Activated naive CD4-positive, alpha-beta T cell treated with anti-CD3 and anti-CD28 coated beads for 36 hours (primary cell): ENCODE measurements around the gene ASB3. TPM values are rescaled to one million over a fixed set of nuclear protein-coding genes. Genes with fewer than 3 reads are reported as not detected.
"Not testable (repeated sequence)": the region's sequence is repeated elsewhere in the genome, so short reads cannot be mapped to it uniquely, and the experiment has no call there.

Experiments used
- CTCF ChIA-PET: fragments of 350-600 bp; sonication (Branson Sonifier 250); formaldehyde crosslinking; loops from one replicate; lab custom pipeline; 2021; ENCODE audit warnings: antibody characterized with exemption; lab: Charles Lee
- DNase-seq: peaks from one replicate; pipeline ENCODE4 v3.0.0-alpha.2; 2020
- H3K27ac Mint-ChIP-seq: one replicate; pipeline ENCODE4 v1.8.0; 2021; ENCODE audit warnings: mild to moderate bottlenecking, mixed read lengths
- H3K27me3 Mint-ChIP-seq: one replicate; pipeline ENCODE4 v1.8.0; 2021; ENCODE audit warnings: low read depth, mixed read lengths
- H3K36me3 Mint-ChIP-seq: one replicate; pipeline ENCODE4 v1.8.0; 2021; ENCODE audit warnings: low read depth, mixed read lengths
- H3K4me1 Mint-ChIP-seq: one replicate; pipeline ENCODE4 v1.8.0; 2021; ENCODE audit warnings: low read depth, mixed read lengths
- H3K4me3 Mint-ChIP-seq: one replicate; pipeline ENCODE4 v1.8.0; 2021; ENCODE audit warnings: mild to moderate bottlenecking, moderate library complexity, mixed read lengths
- H3K9me3 Mint-ChIP-seq: one replicate; pipeline ENCODE4 v1.8.0; 2021; ENCODE audit warnings: mixed read lengths
- intact Hi-C: fragments of 100-400 bp; cut with micrococcal nuclease; formaldehyde crosslinking; loops from one replicate; pipeline ENCODE4 v1.15.1; 2023
- total RNA-seq, 2 experiments: library from RNA; stranded (reverse); gene quantifications; one replicate each; pipeline ENCODE4 v1.2.3, GENCODE V29; 2021

Gene ASB3
- total RNA-seq, 2 experiments from 2014 or later: 17.2 to 19.1 TPM

- Mint-ChIP-seq H3K36me3 (peaks cover 32% of the 10 kb centered on the region), H3K4me1 (peaks cover 11% of the 10 kb centered on the region)
- H3K9me3 Mint-ChIP-seq, H3K27me3 Mint-ChIP-seq, intact Hi-C loops, H3K27ac Mint-ChIP-seq, CTCF ChIA-PET, H3K4me3 Mint-ChIP-seq, DNase-seq: not testable (repeated sequence)
Measured at GRCh38 chr2:53720944-53721343, 65.8 kb downstream of the ASB3 start.

DNA sequence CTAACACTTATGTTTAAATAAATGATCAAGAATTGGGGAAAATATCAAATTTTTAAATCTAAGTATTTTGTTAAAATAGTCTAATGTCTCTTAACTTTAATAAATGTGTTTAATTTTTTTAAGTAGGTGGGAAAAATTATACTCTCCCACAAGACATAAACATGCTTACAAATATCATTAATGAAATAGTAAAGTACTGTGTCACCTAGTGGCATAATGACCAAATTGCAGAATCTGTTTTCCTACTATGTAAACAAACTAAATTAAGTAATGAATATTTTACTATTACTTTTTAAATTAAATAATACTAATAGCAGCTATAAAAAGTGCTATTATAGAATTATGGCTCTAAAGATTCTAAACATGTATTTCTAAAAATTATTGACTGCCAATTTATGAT lies 71.2 kb downstream of the ASB3 start:
- Mint-ChIP-seq H3K4me3 (no peak overlapping the region), H3K36me3 (peaks cover 43% of the 10 kb centered on the region), H3K4me1 (no peaks in the 10 kb centered on the region), H3K27ac (no peak overlapping the region), H3K9me3 (peaks cover 4% of the 10 kb centered on the region), H3K27me3 (no peaks in the 10 kb centered on the region)
- CTCF ChIA-PET: no interaction called here
- DNase-seq: no peak
- intact Hi-C loops: no loop called here

GRCh38 chr2:53711271-53711780 lies 75.4 kb downstream of the ASB3 start:
- H3K27ac Mint-ChIP-seq: no peak overlapping the region
- intact Hi-C loops: no loop called here
- CTCF ChIA-PET: interaction anchor here (0.6 kb wide), 1 partner anchor 8 kb away, joined by 3 read pairs; no protein-coding TSS in a partner anchor
- peaks cover 18% of the 10 kb centered on the region for H3K9me3 Mint-ChIP-seq
- H3K36me3 Mint-ChIP-seq: peaks cover 67% of the 10 kb centered on the region
- H3K27me3 Mint-ChIP-seq: no peaks in the 10 kb centered on the region
- H3K4me1 Mint-ChIP-seq: no peaks in the 10 kb centered on the region
- H3K4me3 Mint-ChIP-seq: no peak overlapping the region
- no peak for DNase-seq

- CTCF ChIA-PET: no interaction called here
- Mint-ChIP-seq H3K9me3 (peaks cover 18% of the 10 kb centered on the region), H3K4me3 (no peak overlapping the region), H3K4me1 (no peaks in the 10 kb centered on the region), H3K36me3 (peaks cover 58% of the 10 kb centered on the region), H3K27me3 (no peaks in the 10 kb centered on the region), H3K27ac (no peak overlapping the region)
- DNase-seq: no peak
- intact Hi-C loops: no loop called here
Measured at GRCh38 chr2:53708988-53709387, 77.8 kb downstream of the ASB3 start.

GRCh38 chr2:53701221-53701620 lies 85.5 kb downstream of the ASB3 start:
- Mint-ChIP-seq H3K27ac (no peak overlapping the region), H3K4me3 (no peak overlapping the region), H3K27me3 (no peaks in the 10 kb centered on the region), H3K9me3 (no peaks in the 10 kb centered on the region), H3K4me1 (no peaks in the 10 kb centered on the region), H3K36me3 (peaks cover 35% of the 10 kb centered on the region)
- intact Hi-C loops: no loop called here
- CTCF ChIA-PET: no interaction called here
- DNase-seq: no peak

- CTCF ChIA-PET: no interaction called here
- intact Hi-C loops: no loop called here
- Mint-ChIP-seq H3K4me1 (no peaks in the 10 kb centered on the region), H3K9me3 (no peaks in the 10 kb centered on the region), H3K4me3 (no peak overlapping the region), H3K27ac (no peak overlapping the region), H3K36me3 (peaks cover 39% of the 10 kb centered on the region), H3K27me3 (no peaks in the 10 kb centered on the region)
- DNase-seq: no peak
Measured at GRCh38 chr2:53697686-53698085, 89.1 kb downstream of the ASB3 start.

- CTCF ChIA-PET: no interaction called here
- H3K27ac Mint-ChIP-seq: no peak overlapping the region
- no peak overlapping the region for H3K4me3 Mint-ChIP-seq
- H3K9me3 Mint-ChIP-seq: no peaks in the 10 kb centered on the region
- intact Hi-C loops: no loop called here
- H3K27me3 Mint-ChIP-seq: no peaks in the 10 kb centered on the region
- DNase-seq: no peak
- H3K36me3 Mint-ChIP-seq: peaks cover 35% of the 10 kb centered on the region
- H3K4me1 Mint-ChIP-seq: no peaks in the 10 kb centered on the region
Measured at GRCh38 chr2:53697092-53697491, 89.7 kb downstream of the ASB3 start.

DNA sequence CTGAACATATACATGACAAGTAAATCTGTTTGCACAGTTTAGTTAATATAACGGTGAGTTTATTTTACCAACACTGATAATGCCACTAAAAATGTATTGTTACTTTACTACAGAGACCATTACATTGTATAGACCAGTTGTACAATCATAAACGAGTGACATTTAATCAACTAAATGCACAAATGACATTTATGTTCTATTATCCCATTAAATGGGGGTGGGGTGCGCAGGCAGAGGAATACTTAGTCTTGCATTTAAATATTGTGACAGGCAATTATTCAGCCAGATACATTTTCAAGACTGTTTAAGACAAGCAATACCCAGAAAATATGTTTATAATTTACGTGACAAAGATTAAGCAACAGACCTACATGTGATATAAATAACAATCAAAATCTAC lies 91.2 kb downstream of the ASB3 start:
- Mint-ChIP-seq H3K36me3 (peaks cover 33% of the 10 kb centered on the region), H3K27me3 (no peaks in the 10 kb centered on the region), H3K4me3 (no peak overlapping the region), H3K4me1 (peaks cover 3% of the 10 kb centered on the region), H3K9me3 (no peaks in the 10 kb centered on the region), H3K27ac (no peak overlapping the region)
- no peak for DNase-seq
- CTCF ChIA-PET: no interaction called here
- intact Hi-C loops: no loop called here

- H3K27ac Mint-ChIP-seq: no peak overlapping the region
- H3K4me1 Mint-ChIP-seq: peaks cover 3% of the 10 kb centered on the region
- intact Hi-C loops: no loop called here
- DNase-seq: no peak
- H3K4me3 Mint-ChIP-seq: no peak overlapping the region
- H3K9me3 Mint-ChIP-seq: no peaks in the 10 kb centered on the region
- CTCF ChIA-PET: interaction anchor here (0.6 kb wide), 1 partner anchor 24 kb away, joined by 3 read pairs; no protein-coding TSS in a partner anchor
- no peaks in the 10 kb centered on the region for H3K27me3 Mint-ChIP-seq
- peaks cover 27% of the 10 kb centered on the region for H3K36me3 Mint-ChIP-seq
Measured at GRCh38 chr2:53694096-53694771, 92.5 kb downstream of the ASB3 start.

DNA sequence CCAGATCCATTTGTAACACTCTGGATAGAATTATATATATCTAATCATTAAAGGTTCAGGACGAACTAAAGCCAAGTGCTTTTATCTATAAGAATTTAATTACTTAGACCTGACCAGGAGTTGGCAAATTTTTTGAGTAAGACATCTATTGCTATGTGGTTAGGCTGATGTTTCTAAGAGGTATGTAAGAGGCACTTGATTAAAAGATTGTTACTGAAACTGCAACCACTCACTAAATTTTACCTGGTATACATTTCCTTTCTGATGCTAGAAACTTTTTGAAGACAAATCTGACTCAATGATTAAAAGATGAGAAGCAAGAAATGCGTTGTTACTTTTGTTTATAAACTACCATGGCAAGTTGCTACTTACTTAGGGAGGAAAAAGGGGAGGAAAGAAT lies 95.9 kb downstream of the ASB3 start:
- H3K27ac Mint-ChIP-seq: no peak overlapping the region
- peaks cover 3% of the 10 kb centered on the region for H3K4me1 Mint-ChIP-seq
- intact Hi-C loops: no loop called here
- H3K36me3 Mint-ChIP-seq: peaks cover 22% of the 10 kb centered on the region
- no peak for DNase-seq
- no peak overlapping the region for H3K4me3 Mint-ChIP-seq
- CTCF ChIA-PET: no interaction called here
- H3K9me3 Mint-ChIP-seq: no peaks in the 10 kb centered on the region
- H3K27me3 Mint-ChIP-seq: no peaks in the 10 kb centered on the region

GRCh38 chr2:53672881-53673522 lies 113.8 kb downstream of the ASB3 start:
- intact Hi-C loops: no loop called here
- Mint-ChIP-seq H3K9me3 (peaks cover under 1% of the 10 kb centered on the region), H3K27me3 (no peaks in the 10 kb centered on the region), H3K4me3 (no peak overlapping the region), H3K27ac (no peak overlapping the region), H3K36me3 (peaks cover 20% of the 10 kb centered on the region), H3K4me1 (no peaks in the 10 kb centered on the region)
- CTCF ChIA-PET: interaction anchor here (0.6 kb wide), 1 partner anchor 8 kb away, joined by 4 read pairs; no protein-coding TSS in a partner anchor
- no peak for DNase-seq

- CTCF ChIA-PET: interaction anchor here (0.6 to 1.0 kb wide), 2 partner anchors 22 to 24 kb away, joined by 3 read pairs; no protein-coding TSS in a partner anchor
- Mint-ChIP-seq H3K27me3 (no peaks in the 10 kb centered on the region), H3K4me3 (no peak overlapping the region), H3K36me3 (peaks cover 31% of the 10 kb centered on the region), H3K4me1 (no peaks in the 10 kb centered on the region), H3K9me3 (peaks cover 10% of the 10 kb centered on the region), H3K27ac (no peak overlapping the region)
- no peak for DNase-seq
- intact Hi-C loops: no loop called here
Measured at GRCh38 chr2:53670331-53670730, 116.4 kb downstream of the ASB3 start.

- intact Hi-C loops: no loop called here
- Mint-ChIP-seq H3K27me3 (no peaks in the 10 kb centered on the region), H3K27ac (no peak overlapping the region), H3K4me1 (no peaks in the 10 kb centered on the region), H3K9me3 (peaks cover 15% of the 10 kb centered on the region), H3K4me3 (no peak overlapping the region), H3K36me3 (peaks cover 37% of the 10 kb centered on the region)
- no peak for DNase-seq
- CTCF ChIA-PET: no interaction called here
Measured at GRCh38 chr2:53668624-53669026, 118.1 kb downstream of the ASB3 start.
